Lung (tissue), 12 donors: Measurements from ENCODE around the gene LMBRD2. TPM values are rescaled to one million over a fixed set of nuclear protein-coding genes. Genes with fewer than 3 reads are reported as not detected.

Experiments used
- ATAC-seq: fragments of 200-7000 bp; cut with Tn5 transposase; one replicate; pipeline ENCODE4 v1.9.1; 2020; ENCODE audit warnings: moderate number of reproducible peaks; ENCODE audit not compliant: insufficient read depth, low FRiP score
- DNase-seq, 3 donors: peaks; one replicate each; pipeline ENCODE4 v3.0.0-alpha.2; 2013 to 2017
- H3K27ac ChIP-seq, 2 donors: one replicate each; pipeline ENCODE4 v1.5.1; 2013; ENCODE audit warnings: mild to moderate bottlenecking in 2 of 2, moderate library complexity in 2 of 2, control low read depth in 1 of 2, inconsistent platforms in 1 of 2, low read depth in 1 of 2, low read length in 1 of 2
- H3K27me3 ChIP-seq, 3 donors: one replicate each; pipeline ENCODE4 v1.5.1; 2013; ENCODE audit warnings: low read length in 2 of 3; ENCODE audit not compliant: control insufficient read depth in 3 of 3, insufficient read depth in 3 of 3
- H3K36me3 ChIP-seq, 4 donors: one replicate each; pipeline ENCODE4 v1.5.1; 2013; ENCODE audit warnings: low read length in 4 of 4, mild to moderate bottlenecking in 1 of 4, moderate library complexity in 1 of 4; ENCODE audit not compliant: control insufficient read depth in 4 of 4, insufficient read depth in 4 of 4
- H3K4me1 ChIP-seq, 5 donors: one replicate each; pipeline ENCODE4 v1.5.1; 2013; ENCODE audit warnings: low read length in 5 of 5, mild to moderate bottlenecking in 2 of 5, moderate library complexity in 1 of 5; ENCODE audit not compliant: control insufficient read depth in 5 of 5, insufficient read depth in 5 of 5
- H3K4me3 ChIP-seq: one replicate; pipeline ENCODE4 v1.5.1; 2013; ENCODE audit warnings: mild to moderate bottlenecking, control low read depth, moderate library complexity
- H3K9ac ChIP-seq, 2 donors: one replicate each; pipeline ENCODE4 v1.5.1; 2013; ENCODE audit warnings: low read length in 2 of 2, control low read depth in 1 of 2; ENCODE audit not compliant: insufficient read depth in 1 of 2
- H3K9me3 ChIP-seq, 4 donors: one replicate each; pipeline ENCODE4 v1.5.1; 2013; ENCODE audit warnings: low read length in 3 of 4, mild to moderate bottlenecking in 1 of 4, moderate library complexity in 1 of 4; ENCODE audit not compliant: control insufficient read depth in 4 of 4, insufficient read depth in 3 of 4
- CTCF ChIP-seq: IDR thresholded peaks from 2 replicates; pipeline ENCODE4 v1.5.1; 2012; ENCODE audit warnings: mild to moderate bottlenecking; ENCODE audit errors: control extremely low read depth, extremely low read depth
- WGBS, 2 donors: extraction: QIAGEN DNeasy Blood & Tissue Kit; methylation state at CpG; one replicate each; pipeline ENCODE4 v1.1.7; 2013; 5-methylcytosine and 5-hydroxymethylcytosine counted together
- polyA plus RNA-seq, 2 donors: library from polyadenylated mRNA; stranded (reverse); fragments of 200-250 nt; gene quantifications; one replicate each; pipeline ENCODE4 v1.2.1, GENCODE V29; 2013
- total RNA-seq, 2 donors: library from RNA; depleted of rRNA in 1 of 2; stranded (reverse); fragments of >200 nt in 1 of 2; gene quantifications; one replicate each; pipeline ENCODE4 v1.2.1, GENCODE V29; 2014 to 2021
- donor health status: control.
- donor health status: control.
- donor health status: Bipolar disorder and iron deficiency.
- donor health status: healthy.
- donor health status: DM: yes; HTN: yes; CAD: no.

The LMBRD2 gene
- total and polyA plus RNA-seq, 4 donors: 2.1 to 16.8 (median 7.9) TPM

DNA sequence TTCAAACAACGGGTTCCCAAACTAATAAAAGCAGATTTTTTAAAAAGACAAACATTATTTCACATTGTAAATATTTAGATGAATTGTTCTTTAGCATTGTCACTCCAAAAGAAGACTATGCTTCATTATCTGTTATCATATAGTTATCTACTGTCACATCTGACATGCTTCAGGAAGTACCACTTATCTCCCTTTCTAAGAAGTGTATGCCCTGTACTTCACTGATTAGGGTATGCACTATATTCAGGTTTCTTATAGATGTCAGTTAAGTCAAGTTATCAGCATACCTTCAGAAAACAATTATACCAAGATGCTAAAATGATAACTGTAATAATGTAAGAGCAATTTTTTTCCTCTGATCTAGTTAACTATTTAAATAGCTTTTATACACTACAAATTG is 40.4 kb downstream of the LMBRD2 start:
- no peak for ATAC-seq
- TF ChIP-seq CTCF: no peak
- no peaks in the 10 kb centered on the region for H3K27me3 ChIP-seq
- H3K9me3 ChIP-seq: no peaks in the 10 kb centered on the region
- peaks cover 9 to 19% (median 13%) of the 10 kb centered on the region in 4 donors for H3K36me3 ChIP-seq
- no peak for DNase-seq
- H3K4me1 ChIP-seq: peaks cover 0 to 8% (median 0%) of the 10 kb centered on the region in 5 donors
- no peak overlapping the region for H3K9ac ChIP-seq
- no peak overlapping the region for H3K4me3 ChIP-seq
- H3K27ac ChIP-seq: no peak overlapping the region
- 71 to 76% methylated on average over 1 of the region's 1 CpG for WGBS, 2 donors

DNA sequence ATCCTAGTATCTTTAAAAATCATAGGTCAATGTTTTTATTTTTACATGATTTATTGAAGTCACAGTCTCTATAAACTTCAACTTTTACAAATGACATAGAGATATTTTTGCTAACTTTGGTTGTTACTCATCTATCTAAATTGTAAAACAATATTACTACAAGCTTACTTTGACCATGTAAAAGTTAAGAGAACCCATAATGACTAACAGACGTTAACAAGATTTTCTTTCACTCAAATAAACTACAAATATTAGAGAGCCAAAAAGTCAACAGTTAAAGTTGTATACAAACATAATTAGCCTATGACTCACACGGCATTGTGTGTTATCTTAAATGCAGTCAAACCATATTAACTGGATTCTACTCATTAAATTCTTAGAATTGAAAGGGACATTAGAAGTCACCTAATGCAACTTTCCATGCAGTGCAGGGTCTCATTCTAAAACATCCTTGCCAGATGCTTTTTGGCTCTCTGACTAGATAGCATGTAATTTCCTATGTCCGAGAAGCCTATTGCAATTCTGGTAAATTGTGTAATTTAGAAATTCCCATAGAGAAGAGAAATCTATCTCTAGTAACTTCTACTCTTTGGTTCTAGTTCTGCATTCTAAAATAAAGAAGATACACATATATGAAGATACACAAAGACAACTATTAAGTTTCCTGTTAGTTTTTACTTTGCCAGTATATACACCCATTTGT is 42.8 kb downstream of the LMBRD2 start:
- 63 to 77% methylated on average over 3 of the region's 3 CpGs for WGBS, 2 donors
- DNase-seq (peak in 2 of 3 donors; percentile 27 to 57), ATAC-seq (no peak)
- no peaks in the 10 kb centered on the region for H3K27me3 ChIP-seq
- peaks cover 9 to 14% (median 11%) of the 10 kb centered on the region in 4 donors for H3K36me3 ChIP-seq
- no peak for TF ChIP-seq CTCF
- no peak overlapping the region for H3K9ac ChIP-seq
- no peak overlapping the region for H3K27ac ChIP-seq
- H3K4me3 ChIP-seq: no peak overlapping the region
- H3K4me1 ChIP-seq: peaks cover 0 to 21% (median 0%) of the 10 kb centered on the region in 5 donors
- H3K9me3 ChIP-seq: no peaks in the 10 kb centered on the region

GRCh38 chr5:36105819-36106218 is 45.9 kb downstream of the LMBRD2 start:
- Histone ChIP-seq H3K4me1 (peaks cover 0 to 21% (median 0%) of the 10 kb centered on the region in 5 donors), H3K27ac (no peak overlapping the region), H3K9ac (no peak overlapping the region), H3K27me3 (no peaks in the 10 kb centered on the region), H3K36me3 (peaks cover 6 to 14% (median 9%) of the 10 kb centered on the region in 4 donors), H3K9me3 (no peaks in the 10 kb centered on the region), H3K4me3 (no peak overlapping the region)
- 86 to 94% methylated on average over 2 of the region's 2 CpGs for WGBS, 2 donors
- DNase-seq (peak in 2 of 3 donors; percentile 87 to 95), ATAC-seq (no peak)
- no peak for TF ChIP-seq CTCF
